ENCODE measurements around the gene STAMBPL1.

The STAMBPL1 gene

DNA sequence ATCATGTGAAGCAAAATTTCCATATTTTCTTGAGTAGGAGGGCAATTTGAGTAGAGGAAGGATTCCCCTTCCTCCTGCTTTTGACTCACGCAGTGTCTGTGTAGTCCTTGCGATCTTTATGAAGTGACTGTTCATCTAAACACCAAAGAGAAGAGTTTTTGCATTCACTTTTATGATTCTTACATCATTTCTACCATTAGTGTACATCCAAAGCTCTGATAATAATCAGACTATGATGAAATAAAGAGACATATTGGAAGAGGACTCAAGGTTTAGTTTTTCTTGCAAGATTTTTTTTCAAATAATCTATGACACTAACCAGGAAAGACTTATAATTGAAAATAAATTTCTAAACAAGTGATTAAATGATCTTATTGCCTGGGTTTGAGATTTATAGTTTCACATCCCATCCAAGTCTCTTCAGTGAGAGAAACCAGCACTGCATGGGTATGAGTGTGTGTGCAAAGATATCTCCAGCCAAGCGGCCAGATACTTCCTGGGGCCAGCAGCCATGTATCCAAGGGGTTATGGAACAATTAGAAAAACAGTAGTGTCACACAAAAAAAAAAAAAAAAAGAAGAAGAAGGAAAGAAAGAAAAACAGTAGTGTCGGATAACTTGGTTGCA lies 74.5 kb downstream of the STAMBPL1 start:
- DNase-seq, result no peak

DNA sequence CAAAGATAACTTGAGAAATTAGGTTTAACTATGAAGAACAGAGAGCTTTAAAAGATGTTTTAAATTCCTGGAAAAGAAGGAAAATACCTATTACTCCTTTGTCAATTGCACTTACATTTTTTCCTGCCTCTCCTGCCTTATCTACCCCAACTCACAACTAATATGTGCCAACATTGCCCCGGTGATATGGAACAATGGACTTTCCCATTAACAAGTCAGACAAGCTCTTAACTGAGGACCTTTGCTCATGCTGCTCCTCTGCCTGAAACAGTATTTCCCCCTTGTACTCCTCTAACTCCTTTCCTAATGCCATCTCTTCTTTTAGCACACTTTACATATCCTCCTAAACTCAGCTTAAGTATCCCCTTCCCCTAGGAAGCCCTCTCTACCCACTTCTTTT lies 77.3 kb downstream of the STAMBPL1 start:
- no peak for DNase-seq

DNA sequence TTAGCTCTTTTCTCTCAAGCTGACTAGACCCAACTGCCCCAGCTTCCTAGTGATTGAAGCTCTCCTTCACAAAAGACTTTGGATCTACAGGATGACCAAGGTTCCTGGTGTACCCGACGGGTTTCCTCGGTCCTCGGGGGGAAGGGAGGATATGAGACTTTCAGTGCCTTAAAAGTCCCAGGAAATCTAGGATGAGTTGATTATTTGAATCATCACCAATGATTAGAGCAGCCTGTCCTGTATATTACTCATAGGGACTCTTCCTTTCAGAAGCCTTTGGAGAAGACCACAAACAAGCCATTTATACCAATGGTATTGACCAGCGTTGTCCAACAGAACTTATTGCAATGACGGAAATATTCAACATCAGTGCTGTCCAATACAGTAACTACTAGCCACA lies 78.7 kb downstream of the STAMBPL1 start:
- DNase-seq, result no peak

DNA sequence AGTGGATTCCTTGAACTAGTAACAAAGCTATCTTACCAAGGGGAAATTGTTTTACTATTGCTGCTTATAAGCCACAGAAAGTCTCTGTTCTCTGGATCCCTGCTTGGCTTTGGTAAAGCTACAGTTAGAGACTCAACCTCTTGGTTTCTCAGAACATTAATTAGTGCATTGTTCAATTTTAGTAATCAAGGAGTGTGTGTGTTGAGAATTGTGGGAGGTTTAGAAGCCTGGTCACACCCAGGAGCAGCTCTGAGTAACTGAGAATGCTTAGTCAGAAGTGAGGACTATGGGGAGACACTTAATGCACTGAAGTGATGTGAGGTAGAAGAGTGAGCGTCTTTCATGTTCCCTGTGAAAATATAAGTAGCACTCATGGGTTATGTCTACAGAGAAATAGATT lies 80.8 kb downstream of the STAMBPL1 start:
- DNase-seq, result no peak

DNA sequence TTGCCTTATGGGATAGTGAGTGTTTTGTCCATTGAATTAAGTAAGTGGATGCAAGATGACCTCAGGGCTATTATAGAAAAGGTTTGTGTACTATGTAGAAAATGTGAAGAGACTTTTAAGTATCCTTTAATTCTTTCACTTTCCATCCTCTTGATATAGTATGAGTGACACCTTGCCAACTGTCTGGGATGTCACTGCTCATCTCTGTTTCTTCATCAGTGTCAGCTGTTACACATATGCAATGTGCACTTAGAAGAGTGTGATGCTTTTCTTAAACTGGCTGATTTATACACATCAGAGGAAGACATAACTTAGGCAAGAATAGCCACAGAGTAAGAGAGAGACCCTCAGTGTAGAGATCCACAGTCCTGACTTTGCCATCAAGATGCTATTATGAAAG lies 81.2 kb downstream of the STAMBPL1 start:
- DNase-seq, result no peak

DNA sequence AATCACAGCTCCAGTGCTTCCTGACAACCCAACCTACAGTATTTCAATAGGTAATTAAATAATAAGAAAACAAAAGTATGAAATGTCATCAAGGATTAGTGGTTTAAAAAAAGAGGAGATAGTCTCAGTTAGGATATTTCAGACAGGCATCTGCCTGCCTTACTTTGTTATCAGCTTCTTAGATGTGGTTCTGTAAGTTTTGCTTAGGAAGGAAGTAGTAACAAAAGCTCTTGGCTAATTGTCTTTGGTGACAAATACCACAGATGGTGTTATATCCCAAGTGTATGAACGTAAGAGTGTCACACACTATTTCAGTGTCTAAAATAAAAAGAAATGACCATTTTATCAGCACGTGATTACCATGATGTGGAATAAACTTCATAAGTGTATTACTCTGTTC lies 82.3 kb downstream of the STAMBPL1 start:
- DNase-seq, result no peak

DNA sequence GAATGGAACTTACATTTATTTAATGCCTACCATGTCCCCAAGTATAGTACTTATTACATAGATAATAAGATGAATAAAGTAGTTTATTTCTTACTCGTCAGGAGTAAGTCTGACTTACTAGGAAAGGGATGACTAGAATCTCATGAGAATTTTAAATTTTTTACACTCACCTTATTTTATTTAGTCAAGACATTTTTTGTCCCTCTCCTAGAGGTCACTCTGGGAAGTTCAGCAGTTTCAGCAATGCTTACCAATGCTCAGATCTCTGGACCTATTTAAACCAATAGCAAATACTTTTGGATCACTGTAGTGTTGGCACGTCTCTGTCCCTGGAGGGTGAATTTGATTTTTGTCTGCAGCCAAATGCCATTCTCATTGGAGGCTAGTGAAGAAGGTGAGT lies 83.3 kb downstream of the STAMBPL1 start:
- DNase-seq, result no peak

DNA sequence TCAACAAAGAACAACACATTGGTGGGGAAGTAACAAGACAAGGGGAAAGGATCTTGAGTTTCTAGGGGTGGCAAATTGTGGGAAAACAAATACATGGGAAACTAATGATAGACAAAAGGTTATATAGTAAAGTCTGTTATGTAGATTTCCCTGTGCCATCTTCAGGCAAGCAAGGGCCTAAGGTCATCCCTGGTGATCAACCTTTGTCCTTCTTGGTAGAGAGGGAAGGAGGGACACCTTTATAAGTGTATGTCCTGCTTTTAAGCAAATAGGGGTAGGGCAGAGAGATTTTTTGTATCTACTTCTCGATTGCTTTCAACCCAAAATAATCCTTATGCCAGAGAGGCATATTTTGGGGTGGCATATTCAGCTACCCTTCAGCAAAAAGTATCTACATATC lies 84.3 kb downstream of the STAMBPL1 start:
- DNase-seq, result no peak

DNA sequence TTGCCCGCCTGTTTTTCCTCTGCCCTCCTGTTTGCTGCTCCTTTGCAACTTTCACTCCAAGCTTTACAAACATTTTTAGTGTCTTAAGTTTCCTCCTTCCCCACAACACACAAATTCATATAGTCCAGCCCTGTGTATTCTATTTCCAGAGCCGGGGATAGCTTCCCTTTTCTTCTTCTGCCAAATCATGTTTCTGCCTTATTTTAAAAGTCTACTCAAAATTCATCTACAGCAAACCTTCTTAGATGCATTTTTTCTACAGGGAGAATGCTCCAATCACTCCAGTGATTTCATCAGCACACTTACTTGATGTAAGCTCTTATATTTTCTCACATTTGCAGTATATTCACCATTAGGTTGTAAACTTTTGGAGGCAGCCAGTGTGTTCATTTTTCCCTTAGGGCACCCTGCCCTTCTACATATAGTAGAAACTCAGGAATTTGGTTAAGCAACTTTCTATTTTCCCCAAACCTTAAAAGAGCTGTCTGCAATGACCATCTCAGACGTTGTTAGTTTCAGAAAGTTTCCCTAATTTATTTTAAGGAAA lies 84.9 kb downstream of the STAMBPL1 start:
- DNase-seq, result no peak

DNA sequence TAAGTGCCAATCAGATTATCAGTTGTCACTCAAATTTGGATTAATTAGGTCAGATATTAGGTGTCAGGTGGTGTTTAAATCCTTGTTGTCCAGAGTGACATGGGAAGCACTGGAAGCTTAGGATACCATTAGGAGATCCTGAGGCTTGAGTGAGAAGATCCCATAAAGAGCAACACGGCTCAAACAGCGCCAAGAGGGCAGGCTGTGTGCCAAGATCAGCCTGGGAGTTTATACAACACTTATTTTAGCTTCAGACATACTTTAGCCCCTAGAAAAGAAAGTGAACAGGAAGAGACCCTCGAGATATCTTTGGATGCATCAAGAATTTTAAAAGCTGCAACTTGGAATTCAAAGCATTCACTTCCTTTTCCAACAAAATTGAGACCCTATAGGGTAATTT lies 86.8 kb downstream of the STAMBPL1 start:
- DNase-seq, result no peak

DNA sequence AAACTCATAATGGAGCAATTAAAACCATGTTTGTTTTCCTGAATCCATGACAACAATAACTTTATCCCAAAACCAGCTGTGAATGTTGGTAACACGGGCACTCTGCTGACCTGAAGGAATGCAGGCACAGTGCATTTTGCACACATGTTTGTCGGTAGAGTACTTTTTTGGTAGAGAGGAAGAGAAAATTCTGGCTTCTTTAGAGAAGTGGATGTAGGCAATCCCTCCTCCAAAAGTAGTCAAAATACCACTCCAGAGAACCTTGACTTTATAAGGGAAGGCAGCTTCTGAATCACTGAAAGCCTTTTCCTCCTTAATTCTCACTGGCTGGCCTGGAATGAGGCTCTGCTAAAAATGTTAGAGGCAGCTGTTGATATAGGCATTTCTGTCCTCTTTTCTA lies 88.3 kb downstream of the STAMBPL1 start:
- DNase-seq, result no peak

DNA sequence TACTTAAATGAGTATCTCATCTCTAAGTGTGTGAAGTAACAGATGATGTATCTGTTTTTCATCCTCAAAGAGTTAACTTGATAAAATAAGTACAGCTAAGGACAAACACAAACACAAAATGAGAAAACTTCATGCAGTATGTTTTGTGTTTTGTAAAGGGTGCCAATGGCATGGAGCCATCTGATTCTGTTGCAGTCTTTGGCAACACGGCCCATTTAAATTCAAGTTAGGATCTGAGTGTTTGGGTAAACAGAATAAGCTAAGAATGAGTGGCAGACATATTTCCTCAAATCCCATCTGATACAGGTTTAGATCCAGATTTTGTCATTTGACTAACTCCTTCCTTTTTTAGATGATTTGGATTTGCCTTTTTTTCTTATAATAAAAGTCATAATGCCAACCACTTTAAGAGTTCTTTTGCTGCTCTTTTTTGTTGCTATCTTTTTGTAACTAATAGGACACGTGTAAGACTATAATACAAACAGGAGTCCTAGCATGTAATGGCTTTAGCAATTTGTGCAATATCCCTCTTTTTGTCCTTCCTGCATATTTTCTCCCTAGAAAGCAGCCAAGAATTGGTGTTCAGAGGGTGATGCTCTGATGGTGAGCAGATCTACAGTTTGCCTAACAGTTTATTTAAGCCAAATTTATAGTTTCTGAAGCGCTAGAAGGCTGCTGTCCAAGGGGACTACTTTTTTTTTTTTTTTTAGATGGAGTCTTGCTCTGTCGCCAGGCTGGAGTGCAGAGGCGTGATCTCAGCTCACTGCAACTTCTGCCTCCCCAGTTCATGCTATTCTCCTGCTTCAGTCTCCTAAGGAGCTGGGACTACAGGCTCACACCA lies 91.4 kb downstream of the STAMBPL1 start:
- no peak for DNase-seq

Data from kidney glomerular epithelial cell (primary cell).